H1 (cell line): ENCODE results near the gene THUMPD2. TPM values are rescaled to one million over a fixed set of nuclear protein-coding genes. Genes with fewer than 3 reads are reported as not detected.

ENCODE experiments used
- CTCF ChIA-PET: fragments of 300-600 bp; sonication (Branson Sonifier 250); formaldehyde crosslinking; loops from one replicate; lab custom pipeline; 2021; ENCODE audit not compliant: partially characterized antibody; lab: Charles Lee
- POLR2A ChIA-PET: fragments of 300-600 bp; sonication (Branson Sonifier 250); formaldehyde crosslinking; loops from one replicate; lab custom pipeline; 2021; ENCODE audit warnings: inconsistent platforms; ENCODE audit not compliant: partially characterized antibody; lab: Charles Lee
- DNase-seq, 2 experiments: peaks; one replicate each; pipeline versions ENCODE4 v3.0.0 to v3.0.0-alpha.2; 2010 to 2022; ENCODE audit warnings: low spot score in 2 of 2, low read depth in 1 of 2, mixed read lengths in 1 of 2
- FAIRE-seq: peaks from 2 replicates; lab custom pipeline; 2011; peaks lifted over from hg19 to GRCh38; lab: Jason Lieb, UNC
- H2AFZ ChIP-seq: 2 replicates; pipeline ENCODE4 v1.8.1; 2012; ENCODE audit warnings: low read length, inconsistent platforms
- H2AK5ac ChIP-seq: 2 replicates; pipeline ENCODE4 v1.6.1; 2013; ENCODE audit warnings: low read depth, low read length
- H2BK120ac ChIP-seq: replicated peaks from 2 replicates; pipeline ENCODE3; 2013; ENCODE audit warnings: low read depth, low read length, inconsistent platforms
- H2BK12ac ChIP-seq: 2 replicates; pipeline ENCODE4 v1.6.1; 2013; ENCODE audit warnings: low read depth, low read length
- H2BK15ac ChIP-seq: 2 replicates; pipeline ENCODE4 v1.6.1; 2013; ENCODE audit warnings: low read length
- H2BK20ac ChIP-seq: 2 replicates; pipeline ENCODE4 v1.6.1; 2013; ENCODE audit warnings: low read length
- H2BK5ac ChIP-seq: 2 replicates; pipeline ENCODE4 v1.6.1; 2013; ENCODE audit warnings: low read depth, low read length
- H3K14ac ChIP-seq: 2 replicates; pipeline ENCODE4 v1.6.1; 2013; ENCODE audit warnings: inconsistent platforms; ENCODE audit not compliant: insufficient read length
- H3K18ac ChIP-seq: 2 replicates; pipeline ENCODE4 v1.6.1; 2013; ENCODE audit warnings: low read length; ENCODE audit errors: extremely low read depth
- H3K23ac ChIP-seq: 2 replicates; pipeline ENCODE4 v1.6.1; 2013; ENCODE audit warnings: inconsistent platforms; ENCODE audit not compliant: insufficient read length
- H3K23me2 ChIP-seq: 2 replicates; pipeline ENCODE4 v1.6.1; 2013; ENCODE audit warnings: low read depth, low read length
- H3K27ac ChIP-seq: 2 replicates; pipeline ENCODE4 v1.6.1; 2011; ENCODE audit warnings: low read depth, low read length, inconsistent platforms
- H3K27me3 ChIP-seq, 4 experiments: replicated peaks in 1 of 4; 1 replicate in 1 of 4; 2 replicates in 3 of 4; pipeline versions ENCODE4 v1.6.1 to v1.8.1; 2011 to 2013; ENCODE audit warnings: low read length in 3 of 4, mild to moderate bottlenecking in 3 of 4, inconsistent platforms in 2 of 4, mixed read lengths in 2 of 4, moderate library complexity in 1 of 4; ENCODE audit not compliant: control insufficient read depth in 3 of 4, insufficient read depth in 3 of 4; ENCODE audit errors: extremely low read depth in 1 of 4
- H3K36me3 ChIP-seq, 4 experiments: 2 replicates each; pipeline versions ENCODE4 v1.6.1 to v1.8.1; 2011 to 2013; ENCODE audit warnings: mild to moderate bottlenecking in 4 of 4, low read length in 3 of 4, moderate library complexity in 2 of 4, control low read depth in 1 of 4, inconsistent platforms in 1 of 4; ENCODE audit not compliant: insufficient read depth in 4 of 4, control insufficient read depth in 2 of 4
- H3K4ac ChIP-seq: replicated peaks from 2 replicates; pipeline ENCODE3; 2013; ENCODE audit warnings: low read length, low read depth, mixed read lengths, inconsistent platforms; ENCODE audit not compliant: insufficient read length
- H3K4me1 ChIP-seq, 4 experiments: replicated peaks in 1 of 4; 1 replicate in 1 of 4; 2 replicates in 3 of 4; pipeline versions ENCODE4 v1.6.1 to v1.8.1; 2011 to 2013; ENCODE audit warnings: low read length in 3 of 4, inconsistent platforms in 2 of 4, mixed read lengths in 1 of 4; ENCODE audit not compliant: insufficient read depth in 4 of 4, control insufficient read depth in 3 of 4
- H3K4me2 ChIP-seq, 2 experiments: 2 replicates each; pipeline versions ENCODE4 v1.6.1 to v1.8.1; 2011 to 2013; ENCODE audit warnings: low read depth in 2 of 2, low read length in 2 of 2, control low read depth in 1 of 2, inconsistent platforms in 1 of 2, mild to moderate bottlenecking in 1 of 2; ENCODE audit not compliant: insufficient read depth in 1 of 2
- H3K4me3 ChIP-seq, 4 experiments: fragments of 200-600, 300-600 bp in 1 of 4; sonication (generic), shearing (Covaris generic), sonication (Bioruptor Twin) in 1 of 4; 2 replicates each; pipeline versions ENCODE4 v1.5.1 to v1.8.1; 2011 to 2016; ENCODE audit warnings: low read length in 4 of 4, low read depth in 3 of 4, control low read depth in 2 of 4, inconsistent platforms in 2 of 4, mild to moderate bottlenecking in 2 of 4, mixed read lengths in 1 of 4, moderate library complexity in 1 of 4; ENCODE audit not compliant: insufficient read depth in 2 of 4; ENCODE audit errors: extremely low read depth in 1 of 4
- H3K56ac ChIP-seq: replicated peaks from 2 replicates; pipeline ENCODE3; 2013; ENCODE audit warnings: low read depth, mild to moderate bottlenecking, mixed read lengths, low read length, inconsistent platforms; ENCODE audit not compliant: insufficient read length
- H3K79me1 ChIP-seq: 2 replicates; pipeline ENCODE4 v1.6.1; 2013; ENCODE audit warnings: low read depth, low read length, control low read depth
- H3K79me2 ChIP-seq, 2 experiments: 2 replicates each; pipeline versions ENCODE4 v1.6.1 to v1.8.1; 2012 to 2013; ENCODE audit warnings: low read length in 2 of 2, mild to moderate bottlenecking in 2 of 2, inconsistent platforms in 1 of 2; ENCODE audit not compliant: insufficient read depth in 2 of 2, control insufficient read depth in 1 of 2
- H3K9ac ChIP-seq, 4 experiments: replicated peaks in 1 of 4; 1 replicate in 1 of 4; 2 replicates in 3 of 4; pipeline versions ENCODE4 v1.6.1 to v1.8.1; 2011 to 2013; ENCODE audit warnings: low read depth in 3 of 4, low read length in 3 of 4, control low read depth in 2 of 4, mild to moderate bottlenecking in 2 of 4, moderate library complexity in 2 of 4, inconsistent platforms in 1 of 4; ENCODE audit errors: extremely low read depth in 1 of 4
- H3K9me3 ChIP-seq, 2 experiments: 2 replicates each; pipeline versions ENCODE4 v1.6.1 to v1.8.1; 2012 to 2013; ENCODE audit warnings: mild to moderate bottlenecking in 2 of 2, moderate library complexity in 2 of 2, control low read depth in 1 of 2, inconsistent platforms in 1 of 2, low read depth in 1 of 2, low read length in 1 of 2, mixed read lengths in 1 of 2; ENCODE audit not compliant: insufficient read depth in 2 of 2
- H4K20me1 ChIP-seq, 2 experiments: replicated peaks in 1 of 2; 2 replicates each; pipeline versions ENCODE3 to v1.8.1; 2011 to 2013; ENCODE audit warnings: inconsistent platforms in 2 of 2, low read length in 2 of 2, mild to moderate bottlenecking in 1 of 2; ENCODE audit not compliant: insufficient read depth in 2 of 2, control insufficient read depth in 1 of 2
- H4K5ac ChIP-seq: 2 replicates; pipeline ENCODE4 v1.6.1; 2013; ENCODE audit warnings: low read length, low read depth, mixed read lengths, inconsistent platforms; ENCODE audit not compliant: insufficient read length
- H4K8ac ChIP-seq: 2 replicates; pipeline ENCODE4 v1.8.0; 2013; ENCODE audit warnings: mild to moderate bottlenecking, moderate library complexity, low read length, inconsistent platforms; ENCODE audit not compliant: insufficient read depth; ENCODE audit errors: extremely low read depth
- H4K91ac ChIP-seq: replicated peaks from 2 replicates; pipeline ENCODE3; 2013; ENCODE audit warnings: low read length, mixed read lengths, inconsistent platforms; ENCODE audit not compliant: insufficient read length
- NANOG ChIP-seq: IDR thresholded peaks from 2 replicates; pipeline ENCODE4 v1.6.1; 2011; ENCODE audit warnings: low read length, low read depth, mild to moderate bottlenecking, inconsistent platforms; ENCODE audit not compliant: insufficient read depth, poor library complexity, severe bottlenecking
- SIRT6 ChIP-seq: IDR thresholded peaks from one replicate; pipeline ENCODE4 v1.7.1; 2012; ENCODE audit warnings: low read length, inconsistent platforms
- SP2 ChIP-seq: IDR thresholded peaks from 2 replicates; pipeline ENCODE4 v1.6.1; 2012; ENCODE audit warnings: mild to moderate bottlenecking, low read length, inconsistent platforms
- SRF ChIP-seq: IDR thresholded peaks from 2 replicates; pipeline ENCODE4 v1.6.1; 2011; ENCODE audit warnings: mild to moderate bottlenecking, low read depth, low read length, moderate library complexity
- WGBS, 2 experiments: shearing (Covaris generic) in 1 of 2; methylation state at CpG; one replicate each; pipeline versions ENCODE4 v1.1.6 to v1.1.7; 2013 to 2015; ENCODE audit warnings: low lambda C conversion rate in 2 of 2, mixed read lengths in 2 of 2, inconsistent platforms in 1 of 2, low coverage in 1 of 2, missing lambda C conversion rate in 1 of 2; ENCODE audit not compliant: insufficient replicate concordance in 2 of 2, insufficient coverage in 1 of 2, insufficient read length in 1 of 2; ENCODE audit errors: extremely low coverage in 1 of 2, missing lambda C conversion rate in 1 of 2; 5-methylcytosine and 5-hydroxymethylcytosine counted together
- polyA plus RNA-seq, 7 experiments: library from polyadenylated mRNA; depleted of rRNA in 3 of 7; stranded (reverse) in 5 of 7; unstranded in 2 of 7; fragments of >200 nt in 5 of 7; fragments of 200-250 nt in 2 of 7; gene quantifications; 1 replicate in 5 of 7; 2 replicates in 1 of 7; 4 replicates in 1 of 7; pipeline versions ENCODE4 v1.2.1 to v1.2.3, GENCODE V29; 2011 to 2013; ENCODE audit warnings: missing spikeins in 2 of 7, mixed read lengths in 2 of 7
- total RNA-seq: library from RNA; stranded (reverse); fragmentation: NEBNext Ultra II Directional; extraction: Animal tissue kit (Norgen Biotek cat#: 25700); gene quantifications from 2 replicates; pipeline ENCODE4 v1.2.1, GENCODE V29; 2021
- TF ChIP-seq, protein P1 (sequence below): IDR thresholded peaks from 2 replicates; pipeline ENCODE4 v1.6.1; 2011; ENCODE audit warnings: low read length, improper control_type of control experiment

The THUMPD2 gene
- total and polyA plus RNA-seq, 2 of the 8 experiments (the other 6 are each of a cell fraction or from before 2014, with no cell fraction given) = 8.6 to 17.0 TPM

DNA sequence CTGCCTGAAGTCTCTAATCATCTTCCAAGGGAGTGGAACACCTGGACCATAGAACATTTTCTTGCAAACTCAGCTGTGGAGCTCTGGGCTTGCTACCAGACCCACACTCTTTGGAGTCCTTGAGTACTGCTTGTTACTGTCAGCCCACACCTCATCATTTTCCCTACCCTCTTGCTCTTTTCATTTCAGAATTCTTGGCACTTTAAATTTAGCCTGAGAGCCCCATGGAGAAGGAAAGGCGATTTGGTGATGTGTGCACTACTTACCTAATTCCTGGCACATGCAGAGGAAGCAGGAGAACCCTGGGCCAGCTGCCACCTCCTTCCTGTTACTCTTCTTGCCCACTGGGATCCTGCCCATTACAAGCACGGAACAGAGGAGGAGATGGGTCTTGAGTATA, 81.6 kb downstream of the THUMPD2 start:
- Histone ChIP-seq H2AK5ac (no peak overlapping the region), H4K20me1 (no peaks in the 10 kb centered on the region), H4K5ac (no peak overlapping the region), H3K56ac (no peak overlapping the region), H2BK5ac (no peak overlapping the region), H3K27ac (no peak overlapping the region), H4K8ac (no peak overlapping the region), H3K79me1 (no peaks in the 10 kb centered on the region), H3K36me3 (peaks cover 0 to 2% (median 0%) of the 10 kb centered on the region in 4 experiments; a peak in 2 of 8 replicates), H3K23me2 (no peaks in the 10 kb centered on the region), H3K79me2 (no peaks in the 10 kb centered on the region), H2BK15ac (no peak overlapping the region), H3K9ac (no peak overlapping the region), H4K91ac (no peak overlapping the region), H3K14ac (no peak overlapping the region), H2BK120ac (no peak overlapping the region), H3K4me2 (no peak overlapping the region), H3K18ac (no peak overlapping the region), H3K4me3 (no peak overlapping the region), H2AFZ (no peak overlapping the region), H3K4ac (no peak overlapping the region), H2BK20ac (no peak overlapping the region), H3K4me1 (peaks cover 0 to 2% (median 0%) of the 10 kb centered on the region in 4 experiments; a peak in 2 of 7 replicates), H3K27me3 (no peaks in the 10 kb centered on the region; a peak in 1 of 7 replicates), H3K23ac (no peak overlapping the region), H2BK12ac (no peak overlapping the region), H3K9me3 (peaks cover 6 to 9% of the 10 kb centered on the region in 2 experiments; a peak in 3 of 4 replicates)
- ChIA-PET CTCF (interaction anchor here (1.0 to 1.7 kb wide), 4 partner anchors 10 to 104 kb away, joined by 3 to 9 read pairs (median 4); no protein-coding TSS in a partner anchor), POLR2A (no interaction called here)
- no peak for FAIRE-seq
- WGBS, 2 experiments = 85% methylated on average over 2 of the region's 2 CpGs; no CpG with 5 or more reads in 1 of the 2 experiments
- DNase-seq = no peak
- no peak for TF ChIP-seq SRF
- TF ChIP-seq, protein P1, sequence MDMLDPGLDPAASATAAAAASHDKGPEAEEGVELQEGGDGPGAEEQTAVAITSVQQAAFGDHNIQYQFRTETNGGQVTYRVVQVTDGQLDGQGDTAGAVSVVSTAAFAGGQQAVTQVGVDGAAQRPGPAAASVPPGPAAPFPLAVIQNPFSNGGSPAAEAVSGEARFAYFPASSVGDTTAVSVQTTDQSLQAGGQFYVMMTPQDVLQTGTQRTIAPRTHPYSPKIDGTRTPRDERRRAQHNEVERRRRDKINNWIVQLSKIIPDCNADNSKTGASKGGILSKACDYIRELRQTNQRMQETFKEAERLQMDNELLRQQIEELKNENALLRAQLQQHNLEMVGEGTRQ = no peak
- TF ChIP-seq SIRT6 = no peak
- no peak for TF ChIP-seq NANOG
- TF ChIP-seq SP2 = no peak
